Gastrocnemius medialis (tissue), 4 donors: ENCODE data around the gene UNK.

ENCODE experiments used
- CTCF ChIP-seq, 5 experiments: fragments of 450-650 bp in 3 of 5; fragments of 200-600 bp in 2 of 5; sonication (generic) in 2 of 5; IDR thresholded peaks in 4 of 5; conservative IDR thresholded peaks in 1 of 5; 1 replicate in 4 of 5; 2 replicates in 1 of 5; pipeline ENCODE4 v1.5.1; 2016 to 2019; ENCODE audit warnings: antibody characterized with exemption in 5 of 5, mild to moderate bottlenecking in 3 of 5, moderate library complexity in 3 of 5
- POLR2A ChIP-seq, 2 donors: fragments of 450-650 bp; IDR thresholded peaks; one replicate each; pipeline ENCODE4 v1.6.1; 2017; ENCODE audit warnings: antibody characterized with exemption in 2 of 2, mild to moderate bottlenecking in 2 of 2, moderate library complexity in 2 of 2

- TF ChIP-seq CTCF (IDR thresholded peaks at IDR 0.05 in 4 of 5, conservative IDR thresholded peaks at IDR 0.05 in 1 of 5) = no peak
- TF ChIP-seq POLR2A (IDR thresholded peaks at IDR 0.05) = no peak
These were observed 11.3 kb upstream of the UNK start for GRCh38 chr17:75773121-75773807.
